Transverse colon (tissue), 4 donors: Measurements from ENCODE around the gene UGT1A5.

Experiments
- EP300 ChIP-seq: sonication (generic); formaldehyde crosslinking; IDR thresholded peaks from one replicate; pipeline ENCODE4 v1.6.1; 2017; ENCODE audit warnings: antibody characterized with exemption, low read depth
- POLR2A ChIP-seq: fragments of 450-650 bp; IDR thresholded peaks from one replicate; pipeline ENCODE4 v1.6.1; 2016; ENCODE audit warnings: antibody characterized with exemption, mild to moderate bottlenecking, moderate library complexity
- POLR2AphosphoS5 ChIP-seq, 3 donors: sonication (generic); formaldehyde crosslinking; IDR thresholded peaks; one replicate each; pipeline ENCODE4 v1.6.1; 2016; ENCODE audit warnings: antibody characterized with exemption in 3 of 3
- TF ChIP-seq, protein P1 (sequence below), 5 experiments: fragments of 200-600 bp in 3 of 5; fragments of 450-650 bp in 2 of 5; sonication (generic) in 3 of 5; IDR thresholded peaks; 1 replicate in 2 of 5; 2 replicates in 3 of 5; pipeline ENCODE4 v1.5.1; 2016 to 2017; ENCODE audit warnings: antibody characterized with exemption in 5 of 5, inconsistent platforms in 3 of 5, mild to moderate bottlenecking in 2 of 5, moderate library complexity in 1 of 5

DNA sequence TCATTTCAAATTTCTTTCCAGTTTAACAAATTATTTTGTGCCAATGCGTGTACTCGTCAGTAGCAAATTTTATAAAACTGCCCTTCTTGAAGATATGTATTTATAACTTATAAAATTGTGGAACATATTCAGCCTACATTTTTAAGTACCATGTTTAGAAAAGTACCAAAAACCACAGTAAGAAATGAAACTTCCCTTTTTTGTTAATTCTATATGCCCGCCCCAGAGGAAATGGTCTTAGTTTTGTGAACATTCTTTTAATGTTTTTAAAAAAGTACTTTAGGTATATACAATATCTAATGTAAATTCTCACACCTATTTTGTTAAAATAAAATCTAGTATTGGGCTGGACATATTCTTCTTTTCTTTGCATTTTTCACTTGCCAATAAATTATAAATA, 39.8 kb upstream of the UGT1A5 start:
- TF ChIP-seq EP300 (no peak), POLR2A (no peak), POLR2AphosphoS5 (IDR thresholded peaks at IDR 0.05) (no peak)
- TF ChIP-seq, protein P1, sequence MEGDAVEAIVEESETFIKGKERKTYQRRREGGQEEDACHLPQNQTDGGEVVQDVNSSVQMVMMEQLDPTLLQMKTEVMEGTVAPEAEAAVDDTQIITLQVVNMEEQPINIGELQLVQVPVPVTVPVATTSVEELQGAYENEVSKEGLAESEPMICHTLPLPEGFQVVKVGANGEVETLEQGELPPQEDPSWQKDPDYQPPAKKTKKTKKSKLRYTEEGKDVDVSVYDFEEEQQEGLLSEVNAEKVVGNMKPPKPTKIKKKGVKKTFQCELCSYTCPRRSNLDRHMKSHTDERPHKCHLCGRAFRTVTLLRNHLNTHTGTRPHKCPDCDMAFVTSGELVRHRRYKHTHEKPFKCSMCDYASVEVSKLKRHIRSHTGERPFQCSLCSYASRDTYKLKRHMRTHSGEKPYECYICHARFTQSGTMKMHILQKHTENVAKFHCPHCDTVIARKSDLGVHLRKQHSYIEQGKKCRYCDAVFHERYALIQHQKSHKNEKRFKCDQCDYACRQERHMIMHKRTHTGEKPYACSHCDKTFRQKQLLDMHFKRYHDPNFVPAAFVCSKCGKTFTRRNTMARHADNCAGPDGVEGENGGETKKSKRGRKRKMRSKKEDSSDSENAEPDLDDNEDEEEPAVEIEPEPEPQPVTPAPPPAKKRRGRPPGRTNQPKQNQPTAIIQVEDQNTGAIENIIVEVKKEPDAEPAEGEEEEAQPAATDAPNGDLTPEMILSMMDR (IDR thresholded peaks at IDR 0.05): no peak
